Brain pericyte (primary cell): ENCODE data around the gene WSB1.

Experiments used
- DNase-seq: peaks from one replicate; pipeline ENCODE4 v3.0.0-alpha.2; 2012; ENCODE audit warnings: low read depth, low spot score

Gene WSB1

DNA sequence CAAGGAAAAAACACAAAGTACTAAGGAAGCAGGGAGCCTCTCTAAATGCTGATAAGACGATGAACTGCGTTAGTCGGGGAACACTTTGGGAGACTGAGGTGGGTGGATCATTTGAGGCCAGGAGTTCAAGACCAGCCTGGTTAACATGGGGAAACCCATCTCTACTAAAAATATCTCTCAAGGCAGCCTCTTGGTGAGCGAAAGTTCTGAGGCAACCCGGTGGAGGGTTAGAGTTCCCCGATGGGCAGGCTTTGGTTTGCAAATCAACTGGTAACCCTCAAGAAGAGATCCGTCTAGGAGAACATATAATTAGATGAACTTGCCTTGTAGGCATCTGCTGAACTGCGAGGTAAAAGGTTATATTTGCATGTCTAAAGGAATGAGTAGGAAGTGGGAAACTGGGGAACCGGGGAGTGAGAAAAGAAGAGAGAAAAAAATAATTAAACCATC, 44.6 kb downstream of the WSB1 start:
- DNase-seq = no peak

DNA sequence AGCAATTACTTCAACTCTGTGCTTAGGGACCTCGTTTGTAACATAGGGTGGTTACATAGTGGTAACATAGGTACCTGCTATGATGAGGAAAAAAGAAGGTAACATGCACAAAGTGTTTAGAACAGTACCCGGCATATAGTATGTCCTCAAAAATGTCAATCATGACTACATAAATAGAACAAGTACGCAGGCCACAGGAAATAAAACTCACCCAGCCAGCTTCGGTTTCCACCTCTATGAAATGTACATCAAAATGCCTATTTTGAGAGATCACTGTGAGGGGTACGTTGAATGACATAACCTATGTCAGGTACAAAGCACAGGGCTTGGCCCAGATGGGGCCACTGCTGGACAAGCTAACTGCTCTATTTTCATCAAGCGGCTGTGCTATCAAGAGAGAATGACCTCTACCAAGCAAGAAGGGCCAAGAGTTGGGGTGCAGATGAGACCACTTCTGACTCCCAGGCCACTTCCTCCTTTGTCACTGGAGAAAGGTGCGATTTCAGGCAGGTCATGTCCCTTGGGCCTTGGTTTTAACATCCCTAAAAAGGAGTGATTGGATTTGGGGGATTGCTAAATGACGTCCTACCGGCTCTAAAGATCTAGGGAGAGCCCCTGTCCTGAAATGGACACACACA, 45.4 kb downstream of the WSB1 start:
- no peak for DNase-seq

DNA sequence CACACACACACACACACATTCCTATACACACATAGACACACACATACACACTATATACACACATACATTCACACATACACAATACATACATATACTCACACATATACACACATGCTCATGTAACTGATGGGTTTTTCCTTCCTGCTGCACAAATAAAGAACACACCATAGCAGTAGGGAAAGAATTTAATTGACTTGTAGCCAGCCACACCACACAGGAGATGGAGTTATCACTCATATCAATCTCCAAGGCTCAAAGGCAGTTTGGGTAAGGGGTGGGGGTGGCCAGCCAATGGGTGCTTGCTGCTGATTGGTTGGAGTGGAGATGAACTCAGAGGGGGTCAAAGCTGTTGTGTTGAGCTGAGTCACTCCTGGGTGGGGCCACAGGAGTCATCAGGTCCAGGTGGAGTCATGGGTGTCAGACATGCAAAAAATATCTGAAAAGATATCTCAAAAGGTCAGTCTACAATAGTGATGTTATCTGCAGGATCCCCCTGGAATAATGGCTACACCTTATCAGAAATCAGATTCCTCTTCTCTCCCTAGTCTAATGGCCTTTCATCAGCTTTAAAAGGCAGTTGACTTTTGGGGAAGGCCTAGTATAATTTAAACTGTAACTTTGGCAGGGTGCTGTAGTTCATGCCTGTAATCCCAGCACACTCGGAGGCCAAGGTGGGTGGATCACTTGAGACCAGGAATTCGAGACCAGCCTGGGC, 46.1 kb downstream of the WSB1 start:
- no peak for DNase-seq

DNA sequence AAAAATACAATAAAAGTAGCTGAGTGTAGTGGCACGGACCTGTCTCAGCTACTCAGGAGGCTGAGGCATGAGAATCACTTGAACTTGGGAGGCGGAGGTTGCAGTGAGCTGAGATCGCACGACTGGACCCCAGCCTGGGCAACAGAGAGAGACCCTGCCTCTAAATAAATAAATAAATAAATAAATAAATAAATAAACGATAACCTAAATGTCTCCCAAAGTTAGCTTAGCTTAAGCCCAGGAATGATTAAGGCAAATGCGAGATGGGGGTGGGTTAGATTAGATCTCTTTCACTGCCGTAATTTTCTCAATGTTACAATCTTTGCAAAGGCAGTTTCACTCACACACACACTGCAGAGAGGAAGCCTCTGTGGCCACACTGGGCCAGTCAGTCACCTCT, 46.7 kb downstream of the WSB1 start:
- DNase-seq = no peak

DNA sequence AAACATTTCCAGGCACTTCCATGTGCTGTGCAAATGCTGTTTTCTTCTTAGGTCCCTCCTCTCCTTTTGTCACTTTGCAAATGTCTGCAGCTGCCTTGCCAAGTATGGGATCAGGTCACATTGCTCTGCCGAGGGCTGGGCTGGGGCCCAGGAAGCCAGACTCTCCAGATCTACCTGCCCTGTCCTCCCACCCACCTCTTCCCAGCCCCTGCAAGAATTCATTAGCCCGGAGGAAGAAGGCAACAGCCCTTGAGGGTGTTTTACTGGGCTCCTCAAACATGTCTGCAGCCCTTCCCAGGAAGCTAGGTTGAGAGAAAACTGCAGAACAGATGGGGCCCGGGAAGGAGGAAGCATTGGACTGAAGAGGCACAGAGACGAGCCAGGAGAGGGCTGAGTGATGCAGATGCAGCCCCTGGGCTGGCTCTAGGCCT, 47.1 kb downstream of the WSB1 start:
- no peak for DNase-seq

DNA sequence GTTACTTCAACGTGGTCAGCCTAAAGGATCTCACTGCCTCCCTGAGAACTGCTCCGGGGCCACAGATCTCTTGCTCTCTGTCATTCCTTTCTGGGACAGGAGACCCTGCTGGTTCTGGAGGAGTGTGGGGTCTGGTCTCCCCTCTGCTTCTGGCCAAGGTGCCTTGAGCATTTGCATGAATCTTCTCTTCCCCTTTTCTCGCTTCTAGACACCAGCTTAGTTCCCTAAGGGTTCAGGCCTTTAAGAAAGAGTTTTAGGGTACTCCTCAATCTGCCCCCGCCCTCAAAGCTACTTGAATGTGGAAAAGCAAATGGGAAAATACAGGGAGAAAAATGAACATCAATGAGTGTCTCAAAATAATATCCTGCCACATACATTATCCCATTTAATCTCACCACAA, 48.1 kb downstream of the WSB1 start:
- no peak for DNase-seq

DNA sequence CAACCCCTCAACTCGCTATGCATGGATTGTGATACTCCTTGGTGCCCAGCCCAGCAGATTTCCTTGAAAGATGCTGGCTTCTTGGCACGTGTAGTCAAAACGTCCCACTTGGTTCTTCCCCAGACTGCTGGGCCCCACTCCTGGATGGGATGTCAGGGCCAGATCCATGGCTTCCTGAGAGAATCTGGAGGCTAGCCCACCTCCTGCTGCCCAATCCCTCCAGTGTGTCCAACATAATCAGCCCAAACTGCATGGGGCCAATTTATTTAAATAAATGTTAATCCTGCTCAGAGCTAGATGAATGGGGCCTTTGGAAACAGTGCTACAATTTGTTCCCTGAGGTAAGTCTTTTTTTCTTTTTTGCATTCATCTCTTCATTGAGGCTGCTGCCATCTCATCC, 49.4 kb downstream of the WSB1 start:
- no peak for DNase-seq

DNA sequence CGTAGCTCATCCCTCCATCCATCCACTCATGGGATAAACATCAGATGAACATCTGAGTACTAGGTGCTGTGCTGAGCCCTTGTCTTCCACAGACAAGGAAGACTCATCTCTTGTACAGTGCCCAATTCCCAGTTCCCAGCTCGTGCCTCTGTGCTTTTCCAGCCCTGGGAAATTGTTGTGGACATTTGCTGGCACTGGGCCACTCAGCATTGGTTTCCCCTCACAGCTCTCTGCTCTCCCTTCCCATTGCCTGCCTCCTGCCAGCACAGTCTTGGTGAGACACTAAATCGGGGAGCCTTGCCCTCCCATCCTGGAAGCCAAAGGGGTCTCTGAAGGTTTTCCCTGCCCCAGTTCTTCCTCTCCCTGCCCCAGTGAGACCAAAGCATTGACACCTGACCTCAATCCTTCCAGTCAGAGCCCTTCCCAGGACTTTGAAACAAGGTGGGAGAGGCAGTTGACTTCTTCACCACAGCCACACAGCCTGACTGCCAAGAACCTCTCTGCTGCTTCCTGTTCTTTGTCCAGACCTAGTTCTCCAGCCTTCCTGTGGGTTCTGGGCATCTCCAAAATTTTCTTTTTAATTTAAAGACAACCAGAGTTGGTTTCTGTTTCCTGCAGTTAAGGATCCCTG, 50.2 kb downstream of the WSB1 start:
- DNase-seq = no peak

DNA sequence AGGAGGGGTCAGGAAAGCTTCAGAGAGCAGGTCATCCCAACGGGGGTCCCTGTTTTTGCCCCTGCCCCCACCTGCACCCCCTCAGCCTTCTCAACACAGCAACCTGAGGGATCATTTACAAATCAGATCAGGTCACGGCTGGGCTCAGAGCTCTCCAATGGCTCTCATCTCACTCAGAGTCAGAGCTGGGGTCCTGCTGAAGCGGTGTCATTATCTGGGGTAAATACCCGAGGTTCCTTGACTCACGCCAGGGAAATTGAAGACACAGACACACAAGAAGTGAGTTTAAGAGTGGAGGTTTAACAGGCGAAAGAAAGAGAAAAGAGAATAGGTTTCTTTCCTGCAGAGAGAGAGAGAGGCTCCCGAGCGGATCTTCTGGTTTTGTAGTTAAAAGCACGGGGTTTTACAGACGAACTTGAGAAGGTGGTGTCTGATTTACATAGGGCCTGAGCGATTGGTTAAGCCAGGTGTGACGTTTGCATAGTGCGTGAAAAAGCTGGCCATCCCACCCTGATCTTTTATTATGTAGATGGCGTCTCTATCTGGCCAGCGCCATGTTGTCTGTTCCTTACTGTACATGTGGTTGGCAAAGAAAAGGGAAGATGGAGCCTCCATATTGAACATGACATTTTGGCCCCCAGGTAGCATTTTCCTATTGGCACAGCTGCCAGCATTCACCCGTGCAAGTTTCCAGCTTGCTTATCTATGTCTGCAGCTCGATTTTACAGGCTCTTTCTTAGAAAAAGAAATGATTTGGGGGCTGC, 51.4 kb downstream of the WSB1 start:
- no peak for DNase-seq

DNA sequence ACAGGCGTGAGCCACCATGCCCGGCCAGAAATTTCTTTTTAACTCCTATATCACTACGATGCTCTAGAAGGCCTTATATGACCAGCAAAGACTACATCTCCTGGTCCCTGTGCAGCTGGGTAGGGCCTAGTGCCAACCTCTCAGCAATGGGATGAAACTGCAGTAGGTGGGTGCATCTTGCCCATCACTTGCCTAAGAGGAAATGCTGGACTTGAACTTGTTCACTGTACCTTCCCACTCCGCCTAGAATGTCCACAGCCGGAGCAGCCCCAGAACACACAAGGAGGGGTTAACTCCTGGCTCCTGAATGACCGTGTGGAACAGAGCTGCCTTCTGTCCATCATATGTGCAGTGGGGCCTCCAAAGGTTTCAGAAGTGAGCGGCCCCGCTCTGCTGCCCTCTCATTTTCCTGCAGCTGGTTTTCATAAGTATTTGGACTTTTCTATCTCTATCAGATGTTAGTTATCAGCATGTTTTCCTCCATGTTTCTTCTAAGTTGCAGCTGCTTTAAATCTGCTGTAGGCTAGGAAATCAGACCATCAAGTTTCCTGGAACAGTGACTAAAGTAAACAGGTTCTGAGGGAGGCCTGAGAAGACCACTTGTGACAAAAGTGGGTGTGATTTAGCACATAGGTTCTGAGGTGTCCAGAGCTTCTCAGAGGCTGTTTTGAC, 52.5 kb downstream of the WSB1 start:
- DNase-seq = no peak

DNA sequence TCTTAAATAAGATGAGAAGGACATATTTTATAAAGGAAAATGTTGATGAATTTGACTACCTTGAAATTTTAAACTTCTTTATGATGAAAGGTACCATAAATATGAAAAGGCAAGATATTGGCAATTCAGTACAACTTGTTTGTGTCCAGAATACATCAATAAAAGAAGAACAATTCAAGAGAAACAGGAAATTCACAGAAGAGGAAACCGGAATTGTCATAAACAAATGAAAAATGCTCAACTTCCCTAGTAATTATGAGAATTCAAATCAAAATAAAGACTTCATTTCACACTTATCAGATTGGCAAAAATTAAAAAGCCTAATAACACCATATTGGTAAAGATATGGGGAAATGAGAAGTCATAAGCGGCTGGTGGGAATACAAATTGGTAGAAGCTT, 54.3 kb downstream of the WSB1 start:
- no peak for DNase-seq

DNA sequence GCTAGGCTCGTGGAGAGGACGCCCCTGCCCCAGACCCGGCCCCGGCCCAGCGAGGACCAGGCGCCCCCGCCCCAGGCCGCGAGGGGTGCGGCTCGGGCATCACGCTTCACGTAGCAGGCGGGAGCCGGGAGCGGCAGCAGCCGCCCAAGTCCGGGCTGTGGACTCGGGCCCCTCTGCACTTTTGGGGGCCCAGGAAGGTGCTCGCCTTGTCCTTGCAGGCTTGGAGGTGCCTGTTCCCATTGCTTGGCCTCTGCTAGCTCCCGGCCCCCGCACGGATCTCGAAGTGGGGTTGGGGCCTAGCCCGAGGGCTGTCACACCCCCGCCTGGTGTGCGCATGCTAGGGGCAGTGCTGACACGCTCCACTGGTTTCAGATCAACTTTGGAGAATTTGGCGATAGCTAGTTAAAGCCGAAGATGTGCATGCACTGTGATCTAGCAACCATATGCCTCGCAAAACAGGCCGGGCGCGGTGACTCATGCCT, 55.7 kb downstream of the WSB1 start:
- no peak for DNase-seq

DNA sequence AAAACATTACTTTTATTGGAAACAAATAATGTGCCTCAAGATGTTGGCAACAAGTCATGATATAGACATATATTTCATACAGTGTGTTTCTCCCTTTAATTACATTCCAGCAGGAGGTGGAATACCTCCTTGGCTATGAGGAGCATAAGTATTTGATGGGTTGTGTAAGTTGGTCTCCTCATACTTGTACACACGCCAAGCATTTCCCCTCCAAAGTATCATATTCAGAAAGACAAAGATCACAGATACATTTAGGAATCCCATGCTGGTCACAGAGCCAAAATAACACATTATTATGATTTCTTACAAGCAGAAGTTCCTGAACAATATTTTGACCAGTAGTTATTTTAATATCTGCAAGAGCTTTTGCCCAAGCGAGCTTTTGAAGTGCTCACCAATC, 57.8 kb downstream of the WSB1 start:
- DNase-seq = no peak

DNA sequence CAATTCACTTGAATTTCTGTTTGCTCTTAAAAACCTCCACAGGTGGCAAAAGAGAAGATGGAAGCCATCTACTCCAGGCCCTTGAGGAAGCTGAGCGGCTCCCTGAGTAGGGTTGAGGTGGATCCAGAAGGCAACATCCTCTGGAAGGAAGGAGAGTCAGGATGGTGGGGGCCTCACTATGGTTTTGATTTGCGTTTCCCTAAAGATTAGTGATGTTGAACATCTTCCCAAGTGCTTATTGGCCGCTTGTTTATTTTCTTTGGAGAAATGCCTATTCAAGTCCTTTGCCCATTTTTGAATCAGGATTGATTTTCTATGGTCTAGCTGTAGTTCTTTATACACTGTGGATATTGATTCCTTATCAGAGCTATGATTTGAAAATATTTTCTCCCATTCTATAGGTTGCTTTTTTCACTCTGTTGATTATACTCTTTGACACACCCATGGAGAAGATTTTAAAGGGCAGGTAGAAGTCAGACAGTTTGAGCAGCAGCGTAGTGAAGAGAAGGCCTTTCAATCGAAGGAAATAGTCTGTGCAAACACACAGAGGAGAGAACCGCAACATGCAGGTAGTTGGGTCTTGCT, 58.6 kb downstream of the WSB1 start:
- no peak for DNase-seq

DNA sequence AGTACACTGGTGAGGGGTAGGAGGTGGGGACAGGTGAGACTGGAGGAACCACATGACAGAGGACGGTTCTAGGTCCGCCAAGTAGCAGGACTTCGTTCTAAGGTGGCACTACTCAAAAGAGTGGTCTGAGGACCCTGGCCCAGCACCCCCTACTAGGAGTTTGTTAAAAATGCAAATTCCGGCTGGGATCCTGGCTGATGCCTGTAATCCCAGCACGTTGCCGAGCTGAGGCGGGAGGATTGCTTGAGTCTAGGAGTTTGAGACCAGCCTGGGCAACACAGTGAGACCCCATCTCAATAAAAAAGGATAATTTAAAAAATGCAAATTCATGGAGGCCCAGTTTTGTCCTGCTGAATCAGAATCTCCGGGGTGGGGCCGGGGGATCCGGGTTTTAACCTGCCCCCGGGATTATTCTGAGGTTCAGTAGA, 59.1 kb downstream of the WSB1 start:
- no peak for DNase-seq

DNA sequence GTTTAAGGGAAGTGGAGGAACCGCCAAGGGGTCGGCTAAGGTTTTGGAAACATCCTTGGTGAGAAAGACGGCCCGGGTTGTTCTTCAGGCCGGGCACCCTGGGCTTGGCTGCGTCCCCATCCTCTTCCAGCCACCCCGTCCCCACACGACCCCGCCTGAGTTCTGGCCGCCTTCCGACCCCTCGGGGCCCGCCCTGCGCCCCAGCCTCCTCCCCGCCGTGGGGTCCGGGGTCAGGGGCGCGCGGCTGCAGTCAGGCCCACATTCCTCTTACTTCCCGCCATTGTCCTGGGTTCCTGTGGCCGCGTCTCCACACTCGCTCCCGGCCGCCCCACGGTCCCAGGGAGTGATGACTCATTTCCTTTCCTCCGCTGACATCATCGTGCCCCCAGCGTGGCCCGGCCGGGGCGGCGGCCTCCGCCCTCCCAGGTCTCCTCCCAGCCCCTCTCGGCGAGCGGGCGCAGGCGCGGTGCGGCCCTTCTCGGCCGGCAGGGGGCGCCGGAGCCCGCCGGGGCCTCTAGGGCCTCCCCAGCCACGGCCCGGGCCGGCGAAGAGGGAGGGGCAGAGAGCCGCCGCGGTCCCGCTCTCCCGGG, 59.6 kb downstream of the WSB1 start:
- DNase-seq = peak; percentile 73

DNA sequence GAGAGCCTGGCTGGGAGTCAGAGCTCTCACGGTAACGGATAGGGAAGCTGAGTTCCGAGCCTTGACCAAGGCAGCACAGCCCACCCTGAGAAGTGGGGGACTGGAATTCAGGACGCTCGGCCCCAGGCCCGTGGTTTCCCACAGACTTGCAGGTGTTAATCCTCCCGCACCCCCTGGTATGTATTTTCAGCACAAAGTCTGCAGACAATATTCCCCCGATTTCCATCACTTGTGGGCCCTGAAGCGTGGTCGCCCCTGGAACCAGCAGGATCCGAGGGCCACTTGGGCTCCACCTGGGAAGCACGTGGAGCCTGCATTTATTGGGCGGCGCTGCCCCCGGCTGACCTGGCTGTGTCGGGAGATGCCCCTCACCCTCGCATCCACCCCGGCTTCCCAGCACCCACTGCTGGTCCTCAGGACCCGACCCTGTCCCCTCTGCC, 60.2 kb downstream of the WSB1 start:
- DNase-seq = no peak

DNA sequence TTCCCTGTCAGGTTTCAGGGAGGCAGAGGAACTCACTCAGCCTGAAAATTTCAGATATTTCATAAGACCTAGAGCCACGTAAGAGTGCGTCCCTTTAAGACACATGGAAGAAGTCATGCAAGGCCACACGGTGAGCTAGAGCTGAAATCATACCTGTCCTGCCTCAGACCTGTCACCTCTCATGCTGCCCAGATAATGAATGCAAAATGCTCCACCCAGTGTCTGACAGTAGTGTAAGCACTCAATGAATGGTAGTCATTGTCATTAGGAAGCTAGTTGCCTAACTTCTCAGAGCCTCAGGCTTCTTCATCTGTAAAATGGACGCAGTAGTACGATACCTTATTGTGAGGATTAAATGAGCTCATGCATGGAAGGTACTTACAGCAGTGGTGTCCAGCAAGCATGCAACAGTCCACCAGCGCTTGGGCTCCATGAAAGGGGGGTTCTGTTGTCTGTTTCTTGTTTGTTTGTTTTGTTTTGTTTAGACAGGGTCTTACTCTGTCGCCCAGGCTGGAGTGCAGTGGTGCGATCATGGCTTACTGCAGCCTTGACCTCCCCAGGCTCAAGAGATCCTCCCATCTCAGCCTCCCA, 60.7 kb downstream of the WSB1 start:
- no peak for DNase-seq

DNA sequence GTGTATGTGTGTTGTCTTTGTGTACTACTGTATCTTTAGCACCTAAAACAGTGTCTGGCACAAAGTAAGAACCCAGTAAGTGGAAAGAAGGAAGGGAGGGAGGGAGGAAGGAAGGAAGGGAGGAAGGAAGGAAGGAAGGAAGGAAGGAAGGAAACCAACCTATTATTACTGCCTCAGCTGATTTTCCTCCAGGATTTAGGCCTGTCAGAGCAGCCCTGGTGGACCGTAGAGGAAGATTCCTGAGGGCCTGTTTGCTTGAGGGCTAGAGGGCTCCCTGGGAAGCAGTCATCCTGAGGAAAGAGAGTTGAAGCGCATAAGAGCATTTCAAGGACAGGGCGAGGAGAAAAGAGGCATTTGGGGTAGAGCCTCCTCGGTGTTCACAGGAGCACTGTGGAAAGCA, 61.5 kb downstream of the WSB1 start:
- no peak for DNase-seq

DNA sequence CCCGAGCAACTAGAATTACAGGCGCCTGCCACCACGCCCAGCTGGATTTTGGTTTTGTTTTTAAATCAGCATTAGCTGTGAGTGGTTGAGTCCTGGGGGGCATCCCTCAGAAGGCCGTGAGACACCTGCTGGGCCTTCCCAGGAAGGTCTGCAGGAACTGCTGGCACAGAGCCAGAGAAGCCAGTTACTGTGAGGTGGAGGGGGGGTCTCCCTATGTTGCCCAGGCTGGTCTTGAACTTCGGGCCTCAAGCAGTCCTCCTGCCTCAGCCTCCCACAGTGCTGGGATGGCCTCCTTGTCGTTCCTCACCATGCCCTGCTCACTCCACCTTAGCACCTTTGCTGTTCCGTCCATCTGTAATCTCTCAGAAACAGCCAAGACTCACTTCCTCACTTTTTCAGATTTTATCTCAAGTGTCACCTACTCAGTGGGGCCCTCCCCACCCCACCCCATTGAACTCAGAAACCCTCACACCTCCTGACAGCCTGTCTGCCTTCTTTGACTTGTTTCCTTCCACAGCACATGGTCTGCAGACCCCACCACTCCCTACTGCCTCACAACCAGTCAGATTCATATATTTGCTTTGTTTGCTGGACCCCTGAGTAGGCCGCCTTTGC, 62.3 kb downstream of the WSB1 start:
- no peak for DNase-seq
